ENCODE results near the gene WDFY1.

The WDFY1 gene

GRCh38 chr2:223981241-223981640, 36.1 kb upstream of the WDFY1 start:
- TF ChIP-seq EZH2phosphoT487 (IDR thresholded peaks at IDR 0.05; ENCODE audit: borderline replicate concordance, low read length), result no peak
- no peak for TF ChIP-seq CTCF (IDR thresholded peaks at IDR 0.05; ENCODE audit: low read depth, low read length, poor library complexity, severe bottlenecking)
- no peaks in the 10 kb centered on the region for H4K20me1 ChIP-seq (ENCODE audit: control insufficient read depth, insufficient read depth, low read depth, low read length)
- no peak overlapping the region for H3K27ac ChIP-seq (ENCODE audit: low read depth, low read length)
- no peak overlapping the region for H3K4me2 ChIP-seq (ENCODE audit: low read length)
- H3K36me3 ChIP-seq (ENCODE audit: control insufficient read depth, low read length), result no peaks in the 10 kb centered on the region
- H3F3A ChIP-seq (ENCODE audit: control insufficient read depth, insufficient read depth), result no peaks in the 10 kb centered on the region
- no peaks in the 10 kb centered on the region for H3K9me2 ChIP-seq (replicated peaks; ENCODE audit: control insufficient read depth, low read length)
- no peak overlapping the region for H3K4me3 ChIP-seq (ENCODE audit: low read length)
- no peaks in the 10 kb centered on the region for H3K4me1 ChIP-seq (ENCODE audit: control insufficient read depth, low read length)
- H3K9me3 ChIP-seq (ENCODE audit: control insufficient read depth, insufficient read depth, low read length), result no peaks in the 10 kb centered on the region
- H3K79me2 ChIP-seq (ENCODE audit: control insufficient read depth, low read length), result no peaks in the 10 kb centered on the region
- peaks cover 8% of the 10 kb centered on the region; the same call in 1 of the 2 replicates for H3K27me3 ChIP-seq (ENCODE audit: control insufficient read depth, low read length)

DNA sequence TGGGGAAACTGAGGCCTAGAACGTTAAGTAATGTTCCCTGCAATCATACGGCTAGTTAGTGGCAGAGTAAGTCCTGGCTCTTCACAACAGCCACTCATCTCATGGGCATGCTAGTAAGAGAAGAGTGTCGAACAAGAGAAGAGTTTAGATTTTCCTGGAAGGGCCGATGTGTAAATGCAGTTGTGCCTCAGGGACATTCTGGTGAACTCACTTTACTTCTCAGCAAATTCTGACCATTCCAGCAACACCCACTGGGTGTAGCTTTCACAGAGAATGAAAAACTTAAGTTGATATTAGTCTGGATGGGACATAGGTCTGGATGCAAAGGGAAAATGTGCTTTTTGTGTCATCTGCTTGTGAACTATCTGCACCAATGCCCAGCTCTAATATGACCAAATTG, 35.7 kb upstream of the WDFY1 start:
- Histone ChIP-seq H4K20me1 (ENCODE audit: control insufficient read depth, insufficient read depth, low read depth, low read length) (no peaks in the 10 kb centered on the region), H3K79me2 (ENCODE audit: control insufficient read depth, low read length) (no peaks in the 10 kb centered on the region), H3F3A (ENCODE audit: control insufficient read depth, insufficient read depth) (no peaks in the 10 kb centered on the region), H3K4me2 (ENCODE audit: low read length) (no peak overlapping the region), H3K4me1 (ENCODE audit: control insufficient read depth, low read length) (no peaks in the 10 kb centered on the region), H3K9me2 (replicated peaks; ENCODE audit: control insufficient read depth, low read length) (no peaks in the 10 kb centered on the region), H3K27me3 (ENCODE audit: control insufficient read depth, low read length) (peaks cover 4% of the 10 kb centered on the region; the same call in 1 of the 2 replicates), H3K27ac (ENCODE audit: low read depth, low read length) (no peak overlapping the region), H3K4me3 (ENCODE audit: low read length) (no peak overlapping the region), H3K9me3 (ENCODE audit: control insufficient read depth, insufficient read depth, low read length) (no peaks in the 10 kb centered on the region), H3K36me3 (ENCODE audit: control insufficient read depth, low read length) (no peaks in the 10 kb centered on the region)
- TF ChIP-seq CTCF (IDR thresholded peaks at IDR 0.05; ENCODE audit: low read depth, low read length, poor library complexity, severe bottlenecking) (no peak), EZH2phosphoT487 (IDR thresholded peaks at IDR 0.05; ENCODE audit: borderline replicate concordance, low read length) (no peak)

- Histone ChIP-seq H3K4me2 (ENCODE audit: low read length) (no peak overlapping the region), H3K4me3 (ENCODE audit: low read length) (no peak overlapping the region), H3K27ac (ENCODE audit: low read depth, low read length) (no peak overlapping the region), H3K27me3 (ENCODE audit: control insufficient read depth, low read length) (no peaks in the 10 kb centered on the region), H3K36me3 (ENCODE audit: control insufficient read depth, low read length) (no peaks in the 10 kb centered on the region), H3K4me1 (ENCODE audit: control insufficient read depth, low read length) (no peaks in the 10 kb centered on the region), H4K20me1 (ENCODE audit: control insufficient read depth, insufficient read depth, low read depth, low read length) (no peaks in the 10 kb centered on the region), H3F3A (ENCODE audit: control insufficient read depth, insufficient read depth) (no peaks in the 10 kb centered on the region), H3K9me3 (ENCODE audit: control insufficient read depth, insufficient read depth, low read length) (no peaks in the 10 kb centered on the region), H3K79me2 (ENCODE audit: control insufficient read depth, low read length) (no peaks in the 10 kb centered on the region), H3K9me2 (replicated peaks; ENCODE audit: control insufficient read depth, low read length) (no peaks in the 10 kb centered on the region)
- no peak for TF ChIP-seq CTCF (IDR thresholded peaks at IDR 0.05; ENCODE audit: low read depth, low read length, poor library complexity, severe bottlenecking)
- TF ChIP-seq EZH2phosphoT487 (IDR thresholded peaks at IDR 0.05; ENCODE audit: borderline replicate concordance, low read length), result no peak
Measured at GRCh38 chr2:223980397-223980735, 35.2 kb upstream of the WDFY1 start.
